ENCODE results near the gene TENM3. TPM values are rescaled to one million over a fixed set of nuclear protein-coding genes. Genes with fewer than 3 reads are reported as not detected.
"Not testable (repeated sequence)": the region's sequence is repeated elsewhere in the genome, so short reads cannot be mapped to it uniquely, and the experiment has no call there.

The TENM3 gene
- not detected for polyA plus RNA-seq (ENCODE audit: low read depth in 6 of 6)

- DNase-seq; H3K27me3 Mint-ChIP-seq; H3K4me1 Mint-ChIP-seq; ATAC-seq (ENCODE audit: low read depth in 2 of 2); H3K4me3 Mint-ChIP-seq; H3K36me3 Mint-ChIP-seq; H3K27ac Mint-ChIP-seq: not testable (repeated sequence)
- peaks cover 2 to 14% (median 7%) of the 10 kb centered on the region in 7 donors for H3K9me3 Mint-ChIP-seq
These were observed at the start of gene TENM3 for GRCh38 chr4:182243204-182243603. TENM3 (plus strand) TSS chr4:182243402; CDS start chr4:182324021, 80,619 bp downstream.

- Mint-ChIP-seq H3K36me3 (no peaks in the 10 kb centered on the region), H3K9me3 (peaks cover 0 to 6% (median 2%) of the 10 kb centered on the region in 7 donors), H3K4me1 (no peaks in the 10 kb centered on the region), H3K27ac (no peak overlapping the region), H3K27me3 (no peaks in the 10 kb centered on the region), H3K4me3 (no peak overlapping the region)
- DNase-seq (no peak), ATAC-seq (ENCODE audit: low read depth in 2 of 2) (no peak)
These were observed 48.9 kb upstream of the TENM3 start for GRCh38 chr4:182194091-182194824.

GRCh38 chr4:182197611-182198010, 45.6 kb upstream of the TENM3 start:
- DNase-seq (no peak), ATAC-seq (ENCODE audit: low read depth in 2 of 2) (no peak)
- Mint-ChIP-seq H3K36me3 (no peaks in the 10 kb centered on the region), H3K4me1 (no peaks in the 10 kb centered on the region), H3K27ac (no peak overlapping the region), H3K9me3 (peaks cover 0 to 11% (median 2%) of the 10 kb centered on the region in 7 donors), H3K27me3 (no peaks in the 10 kb centered on the region), H3K4me3 (no peak overlapping the region)

- no peak overlapping the region for H3K4me3 Mint-ChIP-seq
- no peak for DNase-seq
- H3K27ac Mint-ChIP-seq, result no peak overlapping the region
- H3K36me3 Mint-ChIP-seq, result no peaks in the 10 kb centered on the region
- H3K27me3 Mint-ChIP-seq, result no peaks in the 10 kb centered on the region
- no peak for ATAC-seq (ENCODE audit: low read depth in 2 of 2)
- peaks cover 0 to 12% (median 4%) of the 10 kb centered on the region in 7 donors for H3K9me3 Mint-ChIP-seq
- H3K4me1 Mint-ChIP-seq, result no peaks in the 10 kb centered on the region
These were observed 41.3 kb upstream of the TENM3 start for GRCh38 chr4:182201871-182202270.

- Mint-ChIP-seq H3K36me3 (no peaks in the 10 kb centered on the region), H3K9me3 (peaks cover 0 to 11% (median 2%) of the 10 kb centered on the region in 7 donors), H3K27ac (peak overlapping the region in 1 of 6 donors; percentile 51), H3K4me3 (no peak overlapping the region), H3K4me1 (no peaks in the 10 kb centered on the region), H3K27me3 (no peaks in the 10 kb centered on the region)
- ATAC-seq (ENCODE audit: low read depth in 2 of 2) (no peak), DNase-seq (no peak)
These were observed 40.6 kb upstream of the TENM3 start for GRCh38 chr4:182202650-182203049.

- no peaks in the 10 kb centered on the region for H3K27me3 Mint-ChIP-seq
- ATAC-seq (ENCODE audit: low read depth in 2 of 2) (no peak), DNase-seq (no peak)
- no peaks in the 10 kb centered on the region for H3K36me3 Mint-ChIP-seq
- no peak overlapping the region for H3K4me3 Mint-ChIP-seq
- peak overlapping the region in 1 of 6 donors; percentile 8 for H3K27ac Mint-ChIP-seq
- peaks cover 0 to 11% (median 2%) of the 10 kb centered on the region in 7 donors for H3K9me3 Mint-ChIP-seq
- no peaks in the 10 kb centered on the region for H3K4me1 Mint-ChIP-seq
These were observed 39.3 kb upstream of the TENM3 start for GRCh38 chr4:182203872-182204411.

- no peak for DNase-seq
- peaks cover 0 to 4% (median 0%) of the 10 kb centered on the region in 3 donors for H3K27me3 Mint-ChIP-seq
- no peaks in the 10 kb centered on the region for H3K4me1 Mint-ChIP-seq
- H3K9me3 Mint-ChIP-seq, result peaks cover 0 to 11% (median 6%) of the 10 kb centered on the region in 7 donors
- no peak overlapping the region for H3K4me3 Mint-ChIP-seq
- no peak for ATAC-seq (ENCODE audit: low read depth in 2 of 2)
- no peak overlapping the region for H3K27ac Mint-ChIP-seq
- no peaks in the 10 kb centered on the region for H3K36me3 Mint-ChIP-seq
These were observed 37.9 kb upstream of the TENM3 start for GRCh38 chr4:182205306-182205705.

GRCh38 chr4:182206266-182206665, 36.9 kb upstream of the TENM3 start:
- no peak overlapping the region for H3K27ac Mint-ChIP-seq
- H3K4me1 Mint-ChIP-seq, result no peaks in the 10 kb centered on the region
- H3K4me3 Mint-ChIP-seq, result no peak overlapping the region

GRCh38 chr4:182206916-182207315, 36.3 kb upstream of the TENM3 start:
- H3K27me3 Mint-ChIP-seq, result peaks cover 0 to 4% (median 0%) of the 10 kb centered on the region in 3 donors
- ATAC-seq (ENCODE audit: low read depth in 2 of 2) (no peak), DNase-seq (no peak)
- no peaks in the 10 kb centered on the region for H3K4me1 Mint-ChIP-seq
- no peak overlapping the region for H3K27ac Mint-ChIP-seq
- H3K4me3 Mint-ChIP-seq, result no peak overlapping the region
- peaks cover 0 to 13% (median 6%) of the 10 kb centered on the region in 7 donors for H3K9me3 Mint-ChIP-seq
- no peaks in the 10 kb centered on the region for H3K36me3 Mint-ChIP-seq

More at GRCh38 chr4:182206266-182206665, 36.9 kb upstream of the TENM3 start:
- DNase-seq (no peak), ATAC-seq (ENCODE audit: low read depth in 2 of 2) (no peak)
- H3K27me3 Mint-ChIP-seq, result peaks cover 0 to 4% (median 0%) of the 10 kb centered on the region in 3 donors
- H3K9me3 Mint-ChIP-seq, result peaks cover 0 to 13% (median 6%) of the 10 kb centered on the region in 7 donors
- no peaks in the 10 kb centered on the region for H3K36me3 Mint-ChIP-seq

- Mint-ChIP-seq H3K4me1 (no peaks in the 10 kb centered on the region), H3K4me3 (no peak overlapping the region), H3K27me3 (peaks cover 0 to 4% (median 0%) of the 10 kb centered on the region in 3 donors), H3K27ac (no peak overlapping the region), H3K36me3 (no peaks in the 10 kb centered on the region), H3K9me3 (peaks cover 0 to 13% (median 4%) of the 10 kb centered on the region in 7 donors)
- DNase-seq, result no peak
- ATAC-seq (ENCODE audit: low read depth in 2 of 2), result no peak
These were observed 35.3 kb upstream of the TENM3 start for GRCh38 chr4:182207830-182208396.

GRCh38 chr4:182208526-182209050, 34.6 kb upstream of the TENM3 start:
- no peak overlapping the region for H3K27ac Mint-ChIP-seq

GRCh38 chr4:182212211-182212761, 30.9 kb upstream of the TENM3 start:
- Mint-ChIP-seq H3K27me3 (peaks cover 0 to 4% (median 0%) of the 10 kb centered on the region in 3 donors), H3K36me3 (no peaks in the 10 kb centered on the region)
- ATAC-seq (ENCODE audit: low read depth in 2 of 2), result no peak

More at GRCh38 chr4:182208526-182209050, 34.6 kb upstream of the TENM3 start:
- H3K36me3 Mint-ChIP-seq, result no peaks in the 10 kb centered on the region
- peaks cover 0 to 12% (median 4%) of the 10 kb centered on the region in 7 donors for H3K9me3 Mint-ChIP-seq
- DNase-seq (no peak), ATAC-seq (ENCODE audit: low read depth in 2 of 2) (no peak)
- H3K4me3 Mint-ChIP-seq, result no peak overlapping the region
- no peaks in the 10 kb centered on the region for H3K4me1 Mint-ChIP-seq
- H3K27me3 Mint-ChIP-seq, result peaks cover 0 to 4% (median 0%) of the 10 kb centered on the region in 3 donors

GRCh38 chr4:182213004-182213403, 30.2 kb upstream of the TENM3 start:
- Mint-ChIP-seq H3K9me3 (peaks cover 0 to 9% (median 3%) of the 10 kb centered on the region in 7 donors), H3K27ac (no peak overlapping the region), H3K4me1 (no peaks in the 10 kb centered on the region), H3K4me3 (no peak overlapping the region), H3K27me3 (peaks cover 0 to 4% (median 0%) of the 10 kb centered on the region in 3 donors), H3K36me3 (no peaks in the 10 kb centered on the region)
- no peak for ATAC-seq (ENCODE audit: low read depth in 2 of 2)
- no peak for DNase-seq

More at GRCh38 chr4:182212211-182212761, 30.9 kb upstream of the TENM3 start:
- peaks cover 0 to 9% (median 1%) of the 10 kb centered on the region in 7 donors for H3K9me3 Mint-ChIP-seq
- H3K4me1 Mint-ChIP-seq, result no peaks in the 10 kb centered on the region
- no peak overlapping the region for H3K27ac Mint-ChIP-seq
- no peak overlapping the region for H3K4me3 Mint-ChIP-seq
- no peak for DNase-seq
